SH-SY5Y (cell line): ENCODE results near the gene PPFIBP2.

Experiments
- GATA2 ChIP-seq: IDR thresholded peaks from 2 replicates; pipeline ENCODE4 v1.6.1; 2011; ENCODE audit warnings: mild to moderate bottlenecking, low read depth, low read length
- GATA3 ChIP-seq: IDR thresholded peaks from 2 replicates; pipeline ENCODE4 v1.6.1; 2011; ENCODE audit warnings: low read depth, mild to moderate bottlenecking, low read length, moderate library complexity

- TF ChIP-seq GATA3 = no peak
- no peak for TF ChIP-seq GATA2
Measured at GRCh38 chr11:7506243-7506642, 7.6 kb upstream of the PPFIBP2 start.
